GM18498 (cell line): ENCODE data around the gene TTC31.
"Not testable (repeated sequence)": the region's sequence is repeated elsewhere in the genome, so short reads cannot be mapped to it uniquely, and the experiment has no call there.

Experiments used
- ATAC-seq: cut with Tn5 transposase; IDR thresholded peaks from one replicate; pipeline ENCODE4 v1.9.1; 2021; ENCODE audit warnings: mild to moderate bottlenecking, moderate library complexity; ENCODE audit not compliant: unreplicated experiment

Gene TTC31

DNA sequence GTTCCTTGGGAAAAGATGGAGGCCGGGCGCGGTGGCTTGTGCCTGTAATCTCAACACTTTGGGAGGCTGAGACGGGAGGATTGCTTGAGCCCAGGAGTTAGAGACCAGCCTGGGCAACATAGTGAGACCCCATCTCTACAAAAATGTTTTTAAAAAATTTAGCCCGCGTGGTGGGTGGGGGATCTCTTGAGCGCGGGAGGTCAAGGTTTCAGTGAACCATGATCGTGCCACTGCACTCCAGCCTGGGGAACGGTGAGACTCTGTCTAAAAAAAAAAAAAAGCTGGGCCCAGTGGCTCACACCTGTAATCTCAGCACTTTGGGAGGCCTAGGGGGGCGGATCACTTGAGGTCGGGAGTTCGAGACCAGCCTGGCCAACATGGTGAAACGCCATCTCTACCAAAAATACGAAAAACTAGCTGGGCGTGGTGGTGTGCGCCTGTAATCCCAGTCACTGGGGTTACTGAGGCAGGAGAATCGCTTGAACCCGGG, 839 bp downstream of the TTC31 start:
- ATAC-seq, result not testable (repeated sequence)

DNA sequence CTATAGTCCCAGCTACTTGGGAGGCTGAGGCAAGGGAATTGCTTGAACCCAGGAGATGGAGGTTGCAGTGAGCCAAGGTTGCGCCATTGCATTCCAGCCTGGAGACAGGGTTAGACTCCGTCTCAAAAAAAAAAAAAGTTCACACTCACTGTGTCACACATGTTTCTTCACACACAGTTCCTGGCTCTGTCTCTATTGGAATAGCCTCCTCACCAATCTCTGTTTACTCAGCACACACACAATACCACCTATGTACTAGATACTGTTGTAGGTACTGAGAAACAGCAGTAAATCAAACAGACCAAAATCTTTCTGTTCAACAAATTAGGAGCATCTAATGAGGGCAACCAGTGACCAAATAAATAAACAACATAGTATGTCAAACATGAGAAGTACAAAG, 3.3 kb downstream of the TTC31 start:
- ATAC-seq, result no peak

DNA sequence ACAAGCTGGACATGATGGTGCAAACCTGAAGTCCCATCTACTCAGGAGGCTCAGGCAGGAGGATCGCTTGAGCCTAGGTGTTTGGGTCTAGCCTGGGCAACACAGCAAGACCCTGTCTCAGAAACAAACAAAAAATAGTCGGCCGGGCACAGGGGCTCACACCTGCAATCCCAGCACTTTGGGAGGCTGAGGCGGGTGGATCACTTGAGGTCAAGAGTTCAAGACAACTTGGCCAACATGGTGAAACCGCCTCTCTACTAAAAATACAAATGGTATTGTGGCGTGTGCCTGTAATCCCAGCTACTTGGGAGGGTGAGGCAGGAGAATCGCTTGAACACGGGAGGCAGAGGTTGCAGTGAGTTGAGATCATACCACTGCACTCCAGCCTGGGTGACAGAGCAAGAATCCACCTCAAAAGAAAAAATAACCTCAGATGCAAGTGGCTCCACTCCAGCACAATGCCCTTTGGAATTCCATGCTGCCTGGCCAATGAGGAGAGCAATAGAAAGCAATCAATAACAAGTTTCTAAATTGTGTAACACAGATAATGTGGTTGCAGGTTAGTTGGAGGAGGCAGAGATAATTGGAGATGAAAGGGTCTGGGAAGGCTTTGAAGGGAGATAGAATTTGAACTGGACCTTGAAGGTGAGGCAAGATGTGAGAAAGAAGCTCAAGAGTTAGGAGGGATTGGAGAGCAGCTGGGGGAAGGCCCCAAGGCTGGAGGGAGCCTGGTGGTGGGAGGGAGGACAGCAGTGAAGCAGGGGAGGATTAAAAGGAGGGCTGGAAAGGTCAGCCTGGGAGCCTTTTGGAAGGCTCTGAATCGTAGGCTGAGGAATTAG, 6.0 kb downstream of the TTC31 start:
- no peak for ATAC-seq

DNA sequence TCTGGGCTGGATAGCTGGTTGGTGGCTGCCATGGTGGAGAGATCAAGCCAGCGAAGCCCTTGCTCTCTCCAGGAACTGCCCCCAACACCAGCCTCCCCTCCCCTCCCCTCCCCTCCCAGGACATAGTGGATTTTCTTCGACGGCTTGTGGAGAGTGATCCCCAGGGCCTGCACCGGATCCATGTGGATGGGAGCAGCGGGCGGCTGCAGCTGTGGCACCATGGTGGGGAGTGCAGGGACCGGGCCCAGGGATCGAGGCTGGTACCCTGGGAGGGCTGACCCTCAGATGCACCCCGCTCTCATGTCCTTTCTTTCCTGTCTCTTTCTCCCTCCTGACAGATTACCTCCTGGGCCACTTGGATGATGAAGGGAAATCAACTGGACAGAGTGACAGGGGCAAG, 7.0 kb downstream of the TTC31 start:
- no peak for ATAC-seq

DNA sequence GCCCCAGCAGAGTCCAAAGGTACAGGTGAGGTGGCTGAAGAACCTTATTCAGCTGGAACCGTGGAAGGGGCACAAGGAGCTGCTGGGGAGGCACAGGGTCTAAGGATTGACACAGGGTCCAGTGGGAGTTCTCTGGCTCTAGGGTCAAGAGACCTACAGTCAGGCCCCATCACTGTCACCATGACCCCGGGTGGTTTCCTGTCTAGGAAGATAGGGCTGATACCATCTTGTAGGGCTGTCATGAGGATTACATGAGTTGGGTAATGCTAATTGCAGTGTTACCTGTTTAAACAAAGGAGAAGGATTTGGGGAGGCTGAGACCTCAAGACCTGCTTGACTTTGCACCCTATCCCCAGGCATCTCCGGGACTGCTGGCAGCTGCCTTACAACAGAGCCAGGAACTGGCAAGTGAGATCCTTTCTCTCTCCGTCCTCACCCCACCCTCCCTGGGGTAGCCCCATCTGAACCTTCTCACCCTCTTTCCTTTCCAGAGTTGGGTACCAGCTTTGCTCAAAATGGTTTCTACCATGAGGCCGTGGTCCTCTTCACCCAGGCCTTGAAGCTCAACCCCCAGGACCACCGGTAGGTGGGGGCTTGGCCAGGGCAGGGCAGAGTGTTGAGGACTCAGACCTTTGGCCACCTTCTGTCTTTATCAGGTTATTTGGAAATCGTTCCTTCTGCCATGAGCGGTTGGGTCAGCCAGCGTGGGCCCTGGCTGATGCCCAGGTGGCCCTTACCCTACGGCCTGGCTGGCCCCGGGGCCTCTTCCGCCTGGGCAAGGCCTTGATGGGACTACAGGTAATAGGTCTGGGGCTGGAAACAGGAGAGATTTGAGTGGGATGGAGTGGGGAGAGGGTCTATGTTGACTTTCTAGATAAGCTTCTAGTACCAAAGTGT, 9.0 kb downstream of the TTC31 start:
- no peak for ATAC-seq

DNA sequence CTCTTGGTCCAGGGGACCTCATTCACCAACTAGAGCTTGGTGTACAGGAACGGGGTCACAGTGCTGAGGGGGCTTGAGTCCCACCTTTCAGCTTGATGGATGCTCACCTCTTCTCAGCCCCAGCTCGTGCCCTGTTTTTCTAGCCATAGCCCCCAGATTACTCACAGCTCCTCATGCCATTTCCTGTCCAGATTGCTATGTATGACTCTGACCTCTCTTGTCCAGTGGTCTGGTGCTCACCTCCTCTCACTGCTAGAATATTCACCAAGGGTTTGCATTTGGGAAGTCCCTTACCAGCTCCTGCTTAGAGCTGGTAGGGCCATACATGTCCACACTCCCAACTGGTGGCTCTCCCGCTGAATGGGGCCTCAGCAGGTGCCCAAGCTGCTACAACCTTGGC, 10.7 kb downstream of the TTC31 start:
- no peak for ATAC-seq

DNA sequence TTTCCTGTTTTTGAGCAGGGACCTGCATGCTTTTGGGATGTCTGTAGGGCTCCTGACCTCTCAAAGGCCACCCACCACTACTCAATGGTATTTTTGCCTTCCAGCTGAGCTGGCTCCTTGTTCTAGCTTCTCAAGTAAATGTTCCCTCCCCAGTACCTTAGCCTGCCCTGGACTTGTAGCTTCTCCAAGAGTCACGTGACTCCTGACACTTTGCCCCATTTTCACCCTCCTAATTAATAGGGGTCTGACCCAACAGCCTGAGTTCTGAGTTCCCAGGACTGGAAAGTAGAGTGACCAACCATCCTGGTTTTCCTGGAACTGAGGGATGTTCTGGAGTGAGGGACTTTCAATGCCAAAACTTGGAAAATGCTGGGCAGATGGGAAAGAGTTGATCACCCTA, 12.6 kb downstream of the TTC31 start:
- ATAC-seq, result no peak

DNA sequence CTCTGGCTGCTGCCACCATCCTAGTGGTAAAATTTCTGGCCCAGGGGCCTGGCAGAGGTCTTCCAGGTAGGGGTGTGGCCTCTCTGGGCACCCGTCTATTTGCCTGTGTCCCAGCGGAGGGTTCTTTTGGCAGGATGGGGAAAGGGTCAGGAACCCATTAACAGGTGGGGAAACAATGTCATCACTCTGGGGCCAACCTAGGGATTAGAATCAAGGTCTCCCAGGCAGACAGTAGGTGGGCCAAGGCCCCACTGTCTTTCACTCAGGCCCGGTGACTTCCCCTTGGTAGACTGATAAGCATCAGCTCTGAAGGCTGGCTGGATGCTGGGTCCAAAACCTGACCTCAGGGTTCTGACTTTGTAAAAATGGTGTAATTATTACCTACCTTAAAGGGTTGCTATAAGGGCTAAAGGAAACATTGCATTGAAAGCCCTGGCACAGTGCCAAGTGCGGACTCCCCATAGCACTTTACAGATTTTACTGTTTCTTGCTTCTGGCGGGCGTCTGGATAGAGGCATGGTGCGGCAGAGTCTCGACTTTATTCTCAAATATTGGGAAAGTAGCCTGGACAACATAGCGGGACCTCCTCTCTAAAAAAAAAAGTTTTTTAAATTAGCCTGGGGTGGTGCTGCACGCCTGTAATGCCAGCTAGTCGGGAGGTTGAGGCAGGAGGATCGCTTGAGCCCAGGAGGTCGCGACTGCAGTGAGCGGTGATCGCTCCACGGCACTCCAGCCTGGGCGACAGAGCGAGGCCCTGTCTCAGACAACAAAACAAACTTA, 14.3 kb downstream of the TTC31 start:
- ATAC-seq, result no peak

DNA sequence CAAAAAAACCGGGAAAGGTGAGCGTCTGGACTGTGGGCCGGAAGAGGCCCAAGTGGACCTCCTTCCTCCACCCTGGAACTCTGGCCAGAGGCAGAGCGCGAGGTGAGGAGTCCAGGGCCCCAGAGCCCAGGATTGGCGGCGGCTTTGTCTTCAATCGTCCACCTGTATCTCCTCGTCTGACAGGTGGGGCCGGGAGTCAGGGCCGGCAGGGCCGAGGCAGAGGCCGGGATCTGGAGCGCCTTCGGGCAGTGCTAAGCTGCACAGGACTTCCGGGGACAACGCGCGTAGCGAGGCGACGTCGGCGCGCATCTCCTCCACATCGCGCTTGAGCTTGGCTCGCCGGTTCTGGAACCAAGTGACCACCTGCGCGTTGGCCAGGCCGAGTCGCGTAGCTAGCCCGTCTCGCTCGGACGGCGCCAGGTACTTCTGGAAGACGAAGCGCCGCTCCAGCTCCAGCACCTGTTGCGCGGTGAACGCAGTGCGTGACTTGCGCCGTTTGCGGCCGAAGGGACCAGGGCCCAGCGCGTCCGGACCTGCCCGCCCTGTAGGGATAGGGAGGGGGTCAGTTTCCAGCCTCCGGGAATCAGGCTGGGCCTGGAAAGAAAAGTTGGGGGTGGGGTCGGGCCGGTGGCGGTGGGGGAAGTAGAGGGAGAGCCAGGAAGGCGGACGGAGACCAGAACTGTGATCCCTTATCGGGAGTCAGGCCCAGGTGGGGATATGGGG, 15.1 kb downstream of the TTC31 start:
- no peak for ATAC-seq

DNA sequence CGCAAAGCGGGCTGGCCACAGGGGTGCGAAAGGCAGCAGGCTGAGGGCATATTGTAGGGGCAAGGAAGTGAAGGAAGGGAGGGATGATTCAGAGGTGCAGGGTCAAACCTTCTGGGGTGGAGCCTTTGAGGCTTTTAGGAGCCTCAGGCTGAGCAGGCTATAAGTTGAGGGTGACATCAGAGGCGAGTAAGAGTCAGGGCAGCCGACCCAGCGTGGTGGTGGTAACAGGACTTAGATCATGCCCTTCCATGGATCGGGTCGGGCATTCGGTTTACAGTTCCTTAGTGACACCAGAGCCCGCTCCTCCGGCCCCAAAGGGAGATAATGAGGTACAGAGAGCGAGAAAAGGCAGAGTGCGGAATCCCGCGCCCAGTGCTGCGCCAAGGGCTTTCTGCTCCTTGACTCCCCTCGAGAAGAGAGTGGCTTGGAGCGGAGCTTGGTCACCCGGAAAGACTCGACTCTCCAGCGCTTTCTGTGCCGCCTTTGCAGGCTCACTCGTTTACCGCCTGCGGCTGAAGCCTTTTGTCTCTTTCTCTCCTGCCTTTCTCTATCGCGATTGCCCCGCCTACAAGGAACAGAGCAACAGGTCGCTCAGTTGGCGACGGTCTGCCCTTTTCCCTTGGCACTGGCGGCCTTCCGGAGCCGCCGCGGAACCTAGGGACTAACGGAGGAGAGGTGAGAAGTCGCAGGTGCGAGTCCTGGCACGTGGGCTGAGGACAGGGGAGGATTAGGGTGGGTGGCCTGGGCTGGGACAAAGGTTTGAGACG, 15.8 kb downstream of the TTC31 start:
- ATAC-seq, result no peak

DNA sequence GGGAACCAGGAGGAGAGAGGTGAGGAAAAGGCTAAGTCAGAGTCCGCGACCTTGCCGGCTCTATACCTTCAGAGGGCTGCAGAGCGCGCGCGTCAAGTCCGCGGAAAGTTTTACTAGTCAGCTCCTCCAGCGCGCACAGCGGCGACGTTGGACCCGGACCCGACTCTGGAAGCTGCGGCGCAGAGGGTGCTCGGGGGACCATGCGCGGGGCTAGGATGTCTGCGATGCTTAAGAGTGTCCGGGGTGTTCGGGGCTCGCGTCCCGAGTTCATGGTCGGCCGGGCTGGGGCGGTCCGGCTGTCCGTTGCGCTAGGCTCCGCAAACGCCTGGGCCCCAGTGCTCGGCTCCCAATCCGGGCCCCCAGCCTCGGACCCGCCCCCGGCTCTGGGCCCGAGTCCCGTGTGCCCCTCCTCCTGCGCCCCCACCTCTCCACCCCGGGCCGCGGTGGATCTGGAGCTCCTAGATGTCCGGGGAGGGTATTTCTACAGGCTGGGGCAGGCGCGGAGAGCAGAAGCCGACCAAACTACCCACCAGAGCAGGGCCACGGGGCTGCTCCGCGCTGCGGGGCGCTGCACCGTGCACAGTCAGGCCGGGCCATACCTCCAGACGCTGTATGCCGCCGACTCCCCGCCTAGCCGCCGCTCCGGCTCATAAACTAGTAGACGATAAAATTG, 16.5 kb downstream of the TTC31 start, which contains the start of gene LBX2:
TSS of gene LBX2 (minus strand) at position 337 of the 673 bp plus-strand sequence. CDS start at position 271, 66 bp downstream.
- ATAC-seq, result no peak

DNA sequence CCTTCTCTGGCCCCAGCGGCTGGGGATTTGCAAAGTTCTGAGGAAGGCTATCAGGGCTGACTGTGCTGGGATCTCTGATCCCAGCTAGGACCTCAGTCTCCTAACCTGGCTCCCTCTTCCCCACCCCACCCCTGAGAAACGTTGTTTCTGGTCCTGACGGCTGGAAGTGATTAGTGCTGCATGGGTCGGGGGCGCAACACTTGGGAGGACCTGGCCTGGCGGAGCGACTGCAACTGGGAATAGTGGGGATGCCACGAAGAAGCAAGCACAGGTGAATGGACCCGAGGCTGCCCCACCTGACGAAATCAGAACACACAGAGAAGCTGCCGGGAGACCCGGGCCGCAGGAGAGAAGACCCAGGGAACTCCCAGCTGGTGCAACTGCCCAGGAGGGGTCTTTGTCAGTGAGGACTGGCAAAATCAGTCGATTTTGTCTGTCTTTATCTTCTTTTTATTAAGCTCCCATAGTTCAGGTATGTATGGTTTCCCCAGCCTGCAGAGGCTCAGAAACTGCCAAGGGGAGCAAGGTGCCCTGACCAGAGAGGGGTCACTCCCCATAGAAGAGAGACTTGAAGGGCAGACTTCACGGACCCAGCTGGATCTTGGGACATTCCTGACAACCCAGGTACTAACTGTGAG, 17.2 kb downstream of the TTC31 start:
- no peak for ATAC-seq

DNA sequence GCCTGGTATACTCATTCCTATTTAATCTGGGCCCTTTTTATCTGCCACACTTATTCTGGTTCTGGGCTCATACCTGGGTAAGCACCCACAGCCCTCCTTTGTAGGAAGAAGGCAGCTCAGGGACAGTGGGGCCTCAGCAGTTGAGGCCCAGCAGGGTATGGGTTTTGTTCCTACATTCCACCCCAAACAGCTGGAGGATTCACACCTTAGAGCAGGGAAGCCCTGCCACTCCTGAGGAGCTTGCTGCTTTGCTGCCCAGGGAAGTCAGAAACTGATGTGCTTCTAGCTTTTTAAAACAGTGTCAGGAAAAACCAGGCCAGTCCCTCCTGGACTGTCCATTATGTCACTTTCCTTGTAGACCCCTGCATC, 17.7 kb downstream of the TTC31 start:
- ATAC-seq, result no peak

DNA sequence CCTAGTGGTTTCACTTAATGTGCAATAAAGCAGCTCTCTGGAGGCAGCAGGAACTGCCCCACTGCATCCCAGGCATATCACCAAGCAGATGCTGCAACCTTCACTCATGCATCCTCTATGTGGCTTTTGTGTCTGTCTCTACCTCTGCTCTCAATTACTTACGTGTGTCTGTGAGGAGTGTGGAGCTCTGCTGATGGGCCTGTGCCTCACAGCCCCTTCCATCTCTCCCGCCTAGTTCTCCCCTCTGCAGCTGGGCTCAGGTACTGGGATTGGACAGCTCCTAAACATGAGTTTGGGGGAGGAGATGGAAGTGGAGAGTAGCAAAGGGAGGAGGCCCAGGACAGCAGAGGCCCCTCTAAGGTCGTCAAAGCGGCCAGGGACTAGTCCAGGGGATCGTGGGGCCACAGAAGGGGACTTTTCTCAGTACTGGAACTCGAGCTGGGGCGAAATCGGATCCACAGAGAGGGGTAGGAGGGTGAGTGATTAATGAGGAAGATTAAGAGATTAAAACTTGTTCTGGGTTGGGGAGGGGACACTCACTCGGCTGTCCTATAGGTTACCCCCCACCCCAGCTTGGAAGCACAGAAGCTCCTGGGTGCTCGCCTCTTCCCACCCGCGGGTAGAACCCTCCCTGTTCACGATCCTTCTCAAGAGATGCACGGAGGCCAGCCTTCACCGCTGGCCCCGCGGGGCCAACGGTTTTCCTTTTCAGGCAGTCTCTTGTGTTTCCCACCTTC, 18.6 kb downstream of the TTC31 start:
- no peak for ATAC-seq

DNA sequence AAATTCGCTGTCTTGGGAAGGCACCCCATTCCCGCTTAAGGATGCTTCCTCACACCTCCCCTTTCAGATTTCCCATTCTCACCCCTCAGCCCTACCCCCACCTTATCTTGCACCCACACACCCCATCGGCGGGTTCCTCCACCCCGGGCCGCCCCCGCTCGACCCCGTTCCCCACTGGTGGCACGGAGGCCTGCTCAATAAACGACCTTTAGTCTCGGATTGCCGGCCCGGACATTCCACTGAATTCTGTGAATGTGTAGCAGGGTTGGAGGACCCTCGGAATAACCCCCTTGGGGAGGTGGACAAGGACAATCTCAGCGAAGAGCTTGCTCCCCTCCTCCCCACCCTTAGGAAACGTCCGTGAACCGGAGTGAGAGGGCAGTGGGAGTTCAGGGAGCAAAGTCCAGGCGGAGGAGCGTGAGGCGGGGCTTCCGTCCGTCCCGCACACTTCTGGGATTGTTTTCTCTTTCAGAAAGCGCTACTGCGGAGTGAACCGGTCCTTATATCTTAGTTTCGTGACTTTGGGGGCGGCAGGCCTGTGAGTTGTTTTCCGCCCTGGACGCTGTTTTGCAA, 19.4 kb downstream of the TTC31 start:
- ATAC-seq, result no peak

DNA sequence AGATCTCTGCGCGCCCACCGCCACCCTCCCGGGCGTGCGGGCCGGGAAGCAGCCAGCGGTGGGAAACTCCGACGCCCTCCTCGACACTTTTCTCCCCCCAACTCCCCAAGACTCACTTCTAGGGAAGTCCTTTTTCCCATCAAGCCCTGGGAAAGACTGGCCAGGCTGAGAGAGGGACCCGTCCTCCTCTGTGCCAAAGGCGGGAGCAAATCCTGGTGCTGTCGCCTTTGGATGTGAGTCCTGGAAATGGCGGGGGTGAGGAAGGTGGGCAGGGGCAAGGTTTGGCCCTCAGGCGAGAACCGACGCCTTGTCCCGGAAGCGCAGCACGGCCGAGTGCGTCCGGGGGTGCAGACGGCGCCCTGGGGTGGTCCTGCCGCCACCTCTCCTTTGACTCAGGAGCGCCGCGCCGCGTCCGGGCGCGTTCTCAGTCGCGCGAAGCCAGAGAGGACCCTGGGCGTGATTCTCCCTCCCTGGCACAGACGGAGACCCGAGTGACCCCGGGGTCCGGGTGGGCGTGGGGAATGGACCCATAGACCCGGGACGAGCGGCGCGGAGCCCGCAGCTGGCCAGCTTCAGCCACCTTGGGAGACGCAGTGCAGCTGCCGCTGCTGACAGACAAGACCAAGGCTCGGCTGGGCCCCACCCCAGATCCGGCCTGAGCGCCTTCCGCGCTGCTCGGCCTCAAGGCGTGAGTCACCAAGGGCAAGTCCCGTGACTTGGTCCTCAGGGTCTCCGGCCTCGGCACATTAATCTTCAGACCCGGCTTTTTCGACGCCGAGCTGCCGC, 20.0 kb downstream of the TTC31 start:
- ATAC-seq, result peak; percentile 45
